ENCODE results near the gene RIC1.
"Not testable (repeated sequence)": the region's sequence is repeated elsewhere in the genome, so short reads cannot be mapped to it uniquely, and the experiment has no call there.

The RIC1 gene

GRCh38 chr9:5628530-5629311, at the start of gene RIC1:
RIC1 (plus strand) TSS chr9:5629107; CDS start chr9:5629310, 203 bp downstream.
- DNase-seq (ENCODE audit: low read depth): peak; percentile 71
- no peak for TF ChIP-seq CTCF (IDR thresholded peaks at IDR 0.05; ENCODE audit: control insufficient read depth, insufficient read depth, low read depth, low read length, missing control alignments)
- H3K4me3 ChIP-seq (ENCODE audit: control insufficient read depth, low read depth, low read length): peak within 1 kb of the TSS; percentile 91

- no peak for TF ChIP-seq CTCF (IDR thresholded peaks at IDR 0.05; ENCODE audit: control insufficient read depth, insufficient read depth, low read depth, low read length, missing control alignments)
- H3K4me3 ChIP-seq (ENCODE audit: control insufficient read depth, low read depth, low read length): no peak overlapping the region
- no peak for DNase-seq (ENCODE audit: low read depth)
These were observed 49.0 kb upstream of the RIC1 start for GRCh38 chr9:5579881-5580280.

- H3K4me3 ChIP-seq (ENCODE audit: control insufficient read depth, low read depth, low read length): no peak overlapping the region
- no peak for TF ChIP-seq CTCF (IDR thresholded peaks at IDR 0.05; ENCODE audit: control insufficient read depth, insufficient read depth, low read depth, low read length, missing control alignments)
- no peak for DNase-seq (ENCODE audit: low read depth)
These were observed 48.3 kb upstream of the RIC1 start for GRCh38 chr9:5580650-5581049.

GRCh38 chr9:5581706-5582105, 47.2 kb upstream of the RIC1 start:
- not testable (repeated sequence) for H3K4me3 ChIP-seq (ENCODE audit: control insufficient read depth, low read depth, low read length); DNase-seq (ENCODE audit: low read depth)

- DNase-seq (ENCODE audit: low read depth): peak; percentile 23
- no peak for TF ChIP-seq CTCF (IDR thresholded peaks at IDR 0.05; ENCODE audit: control insufficient read depth, insufficient read depth, low read depth, low read length, missing control alignments)
- H3K4me3 ChIP-seq (ENCODE audit: control insufficient read depth, low read depth, low read length): no peak overlapping the region
These were observed 46.1 kb upstream of the RIC1 start for GRCh38 chr9:5582835-5583195.

GRCh38 chr9:5586391-5586802, 42.5 kb upstream of the RIC1 start:
- peak; percentile 38 for DNase-seq (ENCODE audit: low read depth)
- no peak for TF ChIP-seq CTCF (IDR thresholded peaks at IDR 0.05; ENCODE audit: control insufficient read depth, insufficient read depth, low read depth, low read length, missing control alignments)
- no peak overlapping the region for H3K4me3 ChIP-seq (ENCODE audit: control insufficient read depth, low read depth, low read length)

GRCh38 chr9:5587024-5587423, 41.9 kb upstream of the RIC1 start:
- peak; percentile 20 for DNase-seq (ENCODE audit: low read depth)
- TF ChIP-seq CTCF (IDR thresholded peaks at IDR 0.05; ENCODE audit: control insufficient read depth, insufficient read depth, low read depth, low read length, missing control alignments): no peak
- H3K4me3 ChIP-seq (ENCODE audit: control insufficient read depth, low read depth, low read length): no peak overlapping the region

Measured in AG09309 (cell line).